NCI-H1417 treated with DMSO at 0.1 percent for 48 hours (cell line): ENCODE results near the gene PRG2.

Experiments
- DNase-seq: peaks from one replicate; lab custom pipeline; 2025; lab: John Stamatoyannopoulos, UW

The PRG2 gene

GRCh38 chr11:57390535-57390934, at the start of gene PRG2:
Gene PRG2, minus strand, starts transcription at chr11:57390650. Its CDS starts 706 bp downstream, at chr11:57389944.
- no peak for DNase-seq

GRCh38 chr11:57439786-57440185, 49.3 kb upstream of the PRG2 start:
- no peak for DNase-seq

- DNase-seq = no peak
These were observed 48.2 kb upstream of the PRG2 start for GRCh38 chr11:57438345-57439285.

GRCh38 chr11:57436031-57436430, 45.6 kb upstream of the PRG2 start:
- no peak for DNase-seq

- no peak for DNase-seq
These were observed 44.4 kb upstream of the PRG2 start for GRCh38 chr11:57434640-57435546.

- no peak for DNase-seq
These were observed 42.3 kb upstream of the PRG2 start for GRCh38 chr11:57432714-57433163.

- DNase-seq = no peak
These were observed 41.7 kb upstream of the PRG2 start for GRCh38 chr11:57432149-57432561.

GRCh38 chr11:57430952-57431351, 40.5 kb upstream of the PRG2 start:
- no peak for DNase-seq

GRCh38 chr11:57429946-57430345, 39.5 kb upstream of the PRG2 start:
- no peak for DNase-seq

- no peak for DNase-seq
These were observed 38.2 kb upstream of the PRG2 start for GRCh38 chr11:57428643-57429042.

GRCh38 chr11:57427727-57428082, 37.3 kb upstream of the PRG2 start:
- no peak for DNase-seq

- DNase-seq = no peak
These were observed 36.7 kb upstream of the PRG2 start, which contains the start of gene SLC43A3 for GRCh38 chr11:57426929-57427726. Gene SLC43A3, minus strand, starts transcription at chr11:57427121. Its CDS starts 949 bp downstream, at chr11:57426172.

GRCh38 chr11:57426439-57426928, 36.0 kb upstream of the PRG2 start:
- no peak for DNase-seq

- no peak for DNase-seq
These were observed 35.4 kb upstream of the PRG2 start for GRCh38 chr11:57425565-57426438.

- no peak for DNase-seq
These were observed 34.5 kb upstream of the PRG2 start for GRCh38 chr11:57424792-57425564.

- DNase-seq = no peak
These were observed 33.8 kb upstream of the PRG2 start for GRCh38 chr11:57424137-57424791.

- no peak for DNase-seq
These were observed 32.2 kb upstream of the PRG2 start for GRCh38 chr11:57422669-57423068.

- no peak for DNase-seq
These were observed 31.4 kb upstream of the PRG2 start for GRCh38 chr11:57421805-57422204.

- no peak for DNase-seq
These were observed 30.6 kb upstream of the PRG2 start for GRCh38 chr11:57421066-57421465.
